ENCODE measurements around the gene RNF31.

Gene RNF31

GRCh38 chr14:24165785-24166184 lies 18.5 kb downstream of the RNF31 start:
- Histone ChIP-seq H3K9ac (ENCODE audit: low read depth, low read length) (no peak overlapping the region), H3K4me1 (ENCODE audit: control insufficient read depth, insufficient read depth, low read length) (peaks cover 9% of the 10 kb centered on the region; the same call in 1 of the 2 replicates), H3K27ac (ENCODE audit: low read depth, low read length) (no peak overlapping the region), H3K36me3 (ENCODE audit: control insufficient read depth, insufficient read depth, low read length) (peaks cover 27% of the 10 kb centered on the region), H3K9me3 (ENCODE audit: control insufficient read depth, insufficient read depth, low read length) (no peaks in the 10 kb centered on the region), H3K27me3 (ENCODE audit: control insufficient read depth, insufficient read depth, low read length) (no peaks in the 10 kb centered on the region), H3K4me3 (ENCODE audit: low read depth, low read length) (no peak overlapping the region)

GRCh38 chr14:24167469-24168114 lies 20.3 kb downstream of the RNF31 start:
- H3K27ac ChIP-seq (ENCODE audit: low read depth, low read length), result no peak overlapping the region
- 0 out of 2 replicates have a peak, but pooled peaks cover 6% of the 10 kb centered on the region for H3K4me1 ChIP-seq (ENCODE audit: control insufficient read depth, insufficient read depth, low read length)
- no peak overlapping the region for H3K4me3 ChIP-seq (ENCODE audit: low read depth, low read length)
- H3K27me3 ChIP-seq (ENCODE audit: control insufficient read depth, insufficient read depth, low read length), result no peaks in the 10 kb centered on the region
- no peaks in the 10 kb centered on the region for H3K9me3 ChIP-seq (ENCODE audit: control insufficient read depth, insufficient read depth, low read length)
- peaks cover 26% of the 10 kb centered on the region for H3K36me3 ChIP-seq (ENCODE audit: control insufficient read depth, insufficient read depth, low read length)
- no peak overlapping the region for H3K9ac ChIP-seq (ENCODE audit: low read depth, low read length)

DNA sequence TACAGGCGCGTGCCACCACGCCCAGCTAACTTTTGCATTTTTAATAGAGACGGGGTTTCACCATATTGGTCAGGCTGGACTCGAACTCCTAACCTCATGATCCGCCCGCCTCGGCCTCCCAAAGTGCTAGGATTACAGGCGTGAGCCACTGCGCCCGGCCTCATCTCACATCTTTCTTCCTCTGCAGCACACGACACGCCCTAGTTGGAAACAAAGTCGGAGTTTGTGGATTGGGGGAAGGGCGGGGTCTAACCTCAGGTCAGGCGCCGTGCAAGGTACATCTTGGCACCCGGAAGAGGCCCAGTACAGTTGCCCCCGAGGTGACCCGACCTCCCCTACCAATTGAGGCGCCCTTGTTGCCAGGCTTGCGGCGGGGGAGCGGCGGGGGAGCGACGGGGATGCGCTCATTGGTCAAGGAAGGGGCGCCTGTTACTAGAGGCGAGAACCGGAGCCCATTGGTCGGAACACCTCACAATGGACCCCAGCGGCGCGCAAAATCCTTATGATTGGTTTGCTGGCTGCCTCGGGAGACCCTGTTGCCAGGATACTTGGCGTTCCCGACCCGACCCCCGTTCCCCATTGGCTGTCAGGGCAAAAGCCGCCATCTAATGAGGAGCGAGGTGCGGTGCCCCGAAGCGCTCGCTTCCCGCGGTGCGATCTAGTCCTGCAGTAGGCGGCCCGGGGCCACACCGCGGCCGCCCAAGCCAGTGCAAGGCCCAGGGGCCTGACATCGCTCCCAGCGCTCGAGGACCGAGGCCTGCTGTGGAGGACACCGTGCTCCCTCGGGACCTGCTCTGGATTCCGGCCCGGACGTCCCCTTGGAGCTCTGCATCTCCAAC lies 24.3 kb downstream of the RNF31 start, which contains the start of gene REC8:
TSS of gene REC8 (plus strand) at position 659 of the 839 bp plus-strand sequence. CDS start 473 bp downstream, outside the sequence.
- Histone ChIP-seq H3K9me3 (ENCODE audit: control insufficient read depth, insufficient read depth, low read length) (no peaks in the 10 kb centered on the region), H3K4me3 (ENCODE audit: low read depth, low read length) (peak within 1 kb of the TSS; percentile 78), H3K27me3 (ENCODE audit: control insufficient read depth, insufficient read depth, low read length) (no peaks in the 10 kb centered on the region), H3K9ac (ENCODE audit: low read depth, low read length) (0 out of 2 replicates have a peak within 1 kb of the TSS, but pooled peaks have one; percentile 15), H3K36me3 (ENCODE audit: control insufficient read depth, insufficient read depth, low read length) (peaks cover 15% of the 10 kb centered on the region), H3K4me1 (ENCODE audit: control insufficient read depth, insufficient read depth, low read length) (0 out of 2 replicates have a peak, but pooled peaks cover 6% of the 10 kb centered on the region), H3K27ac (ENCODE audit: low read depth, low read length) (peak within 1 kb of the TSS; percentile 50)

- H3K27ac ChIP-seq (ENCODE audit: low read depth, low read length), result peak overlapping the region; percentile 50
- 0 out of 2 replicates have a peak overlapping the region, but pooled peaks have one; percentile 15 for H3K9ac ChIP-seq (ENCODE audit: low read depth, low read length)
- peaks cover 22% of the 10 kb centered on the region for H3K36me3 ChIP-seq (ENCODE audit: control insufficient read depth, insufficient read depth, low read length)
- peak overlapping the region; percentile 78 for H3K4me3 ChIP-seq (ENCODE audit: low read depth, low read length)
- no peaks in the 10 kb centered on the region for H3K9me3 ChIP-seq (ENCODE audit: control insufficient read depth, insufficient read depth, low read length)
- H3K4me1 ChIP-seq (ENCODE audit: control insufficient read depth, insufficient read depth, low read length), result 0 out of 2 replicates have a peak, but pooled peaks cover 6% of the 10 kb centered on the region
- no peaks in the 10 kb centered on the region for H3K27me3 ChIP-seq (ENCODE audit: control insufficient read depth, insufficient read depth, low read length)
These were observed 25.1 kb downstream of the RNF31 start for GRCh38 chr14:24172261-24172860.

- H3K4me3 ChIP-seq (ENCODE audit: low read depth, low read length), result peak overlapping the region; percentile 78
These were observed 25.6 kb downstream of the RNF31 start for GRCh38 chr14:24172871-24173281.

DNA sequence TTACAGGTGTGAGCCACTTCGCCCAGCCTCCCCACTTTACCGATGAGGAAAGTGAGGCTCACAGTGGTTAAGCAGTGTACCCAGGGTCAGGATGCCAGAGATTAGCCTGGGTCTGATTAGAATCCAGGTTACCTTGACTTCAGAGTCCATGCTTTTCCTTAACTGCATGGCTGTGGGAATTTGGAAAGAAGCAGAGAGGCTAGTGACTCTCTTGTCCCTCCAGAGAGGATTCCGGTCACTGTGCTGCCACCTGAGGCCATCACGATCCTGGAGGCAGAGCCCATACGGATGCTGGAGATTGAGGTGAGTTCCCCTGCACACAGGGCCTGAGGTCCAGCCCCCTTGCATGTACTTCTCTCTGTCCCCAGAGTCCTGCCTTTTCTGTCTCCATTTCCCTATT lies 29.3 kb downstream of the RNF31 start:
- no peaks in the 10 kb centered on the region for H3K9me3 ChIP-seq (ENCODE audit: control insufficient read depth, insufficient read depth, low read length)
- H3K36me3 ChIP-seq (ENCODE audit: control insufficient read depth, insufficient read depth, low read length), result peaks cover 64% of the 10 kb centered on the region
- no peaks in the 10 kb centered on the region for H3K27me3 ChIP-seq (ENCODE audit: control insufficient read depth, insufficient read depth, low read length)
- H3K9ac ChIP-seq (ENCODE audit: low read depth, low read length), result no peak overlapping the region
- H3K4me3 ChIP-seq (ENCODE audit: low read depth, low read length), result no peak overlapping the region
- no peak overlapping the region for H3K27ac ChIP-seq (ENCODE audit: low read depth, low read length)
- 0 out of 2 replicates have a peak, but pooled peaks cover 6% of the 10 kb centered on the region for H3K4me1 ChIP-seq (ENCODE audit: control insufficient read depth, insufficient read depth, low read length)

More at GRCh38 chr14:24172871-24173281, 25.6 kb downstream of the RNF31 start:
- Histone ChIP-seq H3K9ac (ENCODE audit: low read depth, low read length) (no peak overlapping the region), H3K27ac (ENCODE audit: low read depth, low read length) (no peak overlapping the region), H3K4me1 (ENCODE audit: control insufficient read depth, insufficient read depth, low read length) (0 out of 2 replicates have a peak, but pooled peaks cover 6% of the 10 kb centered on the region), H3K9me3 (ENCODE audit: control insufficient read depth, insufficient read depth, low read length) (no peaks in the 10 kb centered on the region), H3K36me3 (ENCODE audit: control insufficient read depth, insufficient read depth, low read length) (peaks cover 28% of the 10 kb centered on the region), H3K27me3 (ENCODE audit: control insufficient read depth, insufficient read depth, low read length) (no peaks in the 10 kb centered on the region)

DNA sequence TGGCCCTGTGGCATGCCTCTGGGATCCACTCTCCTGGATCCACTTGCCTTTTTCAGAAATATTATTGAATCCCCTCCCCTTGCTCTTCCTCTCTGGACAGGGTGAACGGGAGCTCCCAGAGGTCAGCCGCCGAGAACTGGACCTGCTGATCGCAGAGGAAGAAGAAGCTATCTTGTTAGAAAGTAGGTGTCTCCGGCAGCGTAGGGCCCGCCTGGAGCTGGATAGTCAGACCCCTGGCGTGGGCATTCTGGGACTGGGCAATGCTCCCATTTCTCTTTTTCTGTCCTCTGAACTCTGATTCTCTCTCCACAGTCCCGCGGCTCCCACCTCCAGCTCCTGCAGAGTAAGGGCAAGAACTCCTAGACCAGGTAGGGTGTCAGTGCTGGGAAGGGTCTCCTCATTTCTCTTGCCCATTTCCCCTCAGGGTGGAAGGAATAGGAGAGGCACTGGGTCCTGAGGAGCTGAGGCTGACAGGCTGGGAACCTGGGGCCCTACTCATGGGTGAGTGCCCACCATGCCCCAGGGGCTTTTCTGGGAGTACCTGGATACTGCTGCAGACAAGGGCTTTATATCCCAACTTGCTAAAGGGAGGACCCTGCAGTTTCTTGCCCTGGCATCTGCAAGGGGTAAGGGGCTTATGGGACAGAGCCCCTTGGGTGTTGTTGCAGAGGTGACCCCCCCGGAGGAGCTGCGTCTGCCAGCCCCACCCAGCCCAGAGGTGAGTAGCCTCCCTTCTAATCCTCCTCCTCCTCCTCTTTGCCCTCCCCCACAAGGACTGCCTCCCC lies 29.9 kb downstream of the RNF31 start:
- Histone ChIP-seq H3K27ac (ENCODE audit: low read depth, low read length) (no peak overlapping the region), H3K4me3 (ENCODE audit: low read depth, low read length) (no peak overlapping the region), H3K9me3 (ENCODE audit: control insufficient read depth, insufficient read depth, low read length) (no peaks in the 10 kb centered on the region), H3K27me3 (ENCODE audit: control insufficient read depth, insufficient read depth, low read length) (no peaks in the 10 kb centered on the region), H3K36me3 (ENCODE audit: control insufficient read depth, insufficient read depth, low read length) (peaks cover 70% of the 10 kb centered on the region), H3K4me1 (ENCODE audit: control insufficient read depth, insufficient read depth, low read length) (0 out of 2 replicates have a peak, but pooled peaks cover 4% of the 10 kb centered on the region), H3K9ac (ENCODE audit: low read depth, low read length) (no peak overlapping the region)

DNA sequence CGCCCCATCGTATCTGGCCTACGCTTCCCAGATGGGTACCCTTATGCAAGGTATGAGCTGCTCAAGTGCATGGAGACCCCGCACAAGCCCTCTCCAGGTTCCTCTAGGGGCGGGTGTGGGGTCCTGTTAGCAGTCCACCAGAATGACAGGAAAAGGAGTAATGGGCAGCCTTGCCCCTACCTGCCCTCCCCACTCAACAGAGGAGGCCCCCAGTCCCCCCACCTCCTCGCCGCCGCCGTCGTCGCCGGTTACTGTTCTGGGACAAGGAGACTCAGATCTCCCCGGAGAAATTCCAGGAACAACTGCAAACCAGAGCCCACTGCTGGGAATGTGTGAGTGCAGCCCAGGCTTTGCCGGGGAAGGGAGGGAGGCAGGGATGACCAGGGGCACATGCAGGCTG lies 30.6 kb downstream of the RNF31 start:
- H3K36me3 ChIP-seq (ENCODE audit: control insufficient read depth, insufficient read depth, low read length), result peaks cover 77% of the 10 kb centered on the region
- no peaks in the 10 kb centered on the region for H3K27me3 ChIP-seq (ENCODE audit: control insufficient read depth, insufficient read depth, low read length)
- H3K4me1 ChIP-seq (ENCODE audit: control insufficient read depth, insufficient read depth, low read length), result no peaks in the 10 kb centered on the region
- H3K9me3 ChIP-seq (ENCODE audit: control insufficient read depth, insufficient read depth, low read length), result no peaks in the 10 kb centered on the region
- no peak overlapping the region for H3K4me3 ChIP-seq (ENCODE audit: low read depth, low read length)
- no peak overlapping the region for H3K27ac ChIP-seq (ENCODE audit: low read depth, low read length)
- H3K9ac ChIP-seq (ENCODE audit: low read depth, low read length), result no peak overlapping the region

DNA sequence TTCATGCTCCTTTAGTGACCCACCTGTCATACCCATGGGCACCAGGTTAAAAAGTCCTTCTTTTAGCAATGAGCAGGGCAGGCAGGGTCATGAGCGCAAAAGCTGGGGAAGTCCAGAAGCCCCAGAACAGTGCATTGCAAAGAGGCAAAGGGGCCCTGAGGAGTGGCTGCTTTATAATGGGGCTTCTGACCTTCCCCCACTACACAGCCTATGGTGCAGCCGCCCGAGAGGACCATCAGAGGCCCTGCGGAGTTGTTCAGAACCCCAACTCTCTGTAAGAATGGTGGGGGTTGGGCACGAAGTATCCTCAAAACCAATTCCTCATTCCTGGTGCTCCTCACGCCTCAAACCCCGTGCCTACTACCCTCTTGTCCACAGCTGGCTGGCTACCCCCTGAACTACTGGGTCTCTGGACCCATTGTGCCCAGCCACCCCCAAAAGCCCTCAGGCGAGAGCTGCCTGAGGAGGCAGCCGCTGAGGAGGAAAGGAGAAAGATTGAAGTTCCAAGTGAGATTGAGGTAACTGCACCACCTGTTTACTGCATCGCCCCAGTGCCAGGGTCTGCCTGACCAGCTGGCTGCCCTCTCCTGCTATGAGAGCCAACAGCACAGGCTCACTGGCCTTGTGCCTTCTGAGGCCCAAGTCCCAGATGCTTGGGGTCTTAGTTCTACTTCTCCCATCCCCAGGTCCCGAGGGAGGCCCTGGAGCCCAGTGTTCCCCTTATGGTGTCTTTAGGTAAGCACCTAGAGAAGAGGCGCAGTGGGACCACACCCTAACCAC lies 31.3 kb downstream of the RNF31 start:
- Histone ChIP-seq H3K27ac (ENCODE audit: low read depth, low read length) (no peak overlapping the region), H3K4me1 (ENCODE audit: control insufficient read depth, insufficient read depth, low read length) (no peaks in the 10 kb centered on the region), H3K9ac (ENCODE audit: low read depth, low read length) (no peak overlapping the region), H3K27me3 (ENCODE audit: control insufficient read depth, insufficient read depth, low read length) (no peaks in the 10 kb centered on the region), H3K9me3 (ENCODE audit: control insufficient read depth, insufficient read depth, low read length) (no peaks in the 10 kb centered on the region), H3K36me3 (ENCODE audit: control insufficient read depth, insufficient read depth, low read length) (peaks cover 78% of the 10 kb centered on the region), H3K4me3 (ENCODE audit: low read depth, low read length) (no peak overlapping the region)

Data from HUES48 (cell line).